Putamen (tissue), 1 donor: ENCODE results near the gene PRKCB.
"Not testable (repeated sequence)": the region's sequence is repeated elsewhere in the genome, so short reads cannot be mapped to it uniquely, and the experiment has no call there.

ENCODE experiments used
- DNase-seq: peaks from one replicate; pipeline ENCODE4 v3.0.0-alpha.2; 2016; ENCODE audit warnings: low spot score

PRKCB gene

DNA sequence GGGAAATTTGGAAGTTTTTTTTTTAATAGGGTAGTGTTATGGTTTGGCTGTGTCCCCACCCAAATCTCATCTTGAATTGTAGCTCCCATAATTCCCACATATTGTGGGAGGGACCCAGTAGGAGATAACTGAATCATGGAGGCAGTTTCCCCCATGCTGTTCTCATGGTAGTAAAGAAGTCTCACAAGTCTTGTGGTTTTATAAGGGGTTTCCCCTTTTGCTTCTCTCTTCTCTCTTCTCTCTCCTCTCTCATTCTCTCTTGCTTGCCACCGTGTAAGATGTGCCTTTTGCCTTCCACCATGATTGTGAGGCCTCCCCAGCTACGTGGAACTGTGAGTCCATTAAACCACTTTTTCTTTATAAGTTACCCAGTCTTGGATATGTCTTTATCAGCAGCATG, 403.1 kb downstream of the PRKCB start:
- DNase-seq, result not testable (repeated sequence)

GRCh38 chr16:24246911-24247607, 411.3 kb downstream of the PRKCB start:
- DNase-seq, result no peak

- peak; percentile 75 for DNase-seq
Measured at GRCh38 chr16:24253192-24253591, 417.4 kb downstream of the PRKCB start.

- DNase-seq, result peak; percentile 68
Measured at GRCh38 chr16:24255456-24256371, 419.9 kb downstream of the PRKCB start, which contains the start of gene CACNG3. TSS of gene CACNG3 (plus strand) at chr16:24256335. CDS start at chr16:24256755, 420 bp downstream.

DNA sequence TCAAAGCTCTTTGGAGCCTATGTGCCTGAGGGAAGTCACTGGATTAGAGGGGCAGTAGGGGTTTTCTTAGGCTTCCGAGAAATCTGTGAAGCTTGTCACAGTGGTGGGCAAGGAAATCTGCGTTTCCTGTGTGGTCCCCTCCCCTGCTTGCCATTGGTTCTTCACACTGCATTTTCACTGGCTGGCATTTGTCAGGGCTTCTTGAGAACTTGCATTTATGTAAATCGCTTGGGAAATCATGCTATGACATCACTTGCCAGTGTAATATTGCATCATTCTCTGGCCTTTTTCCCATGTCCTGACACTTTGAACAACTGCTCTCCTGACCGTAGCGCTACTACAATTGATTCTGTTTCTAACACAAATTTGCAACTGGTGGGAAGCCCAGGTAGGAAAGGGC, 422.2 kb downstream of the PRKCB start:
- peak; percentile 50 for DNase-seq

DNA sequence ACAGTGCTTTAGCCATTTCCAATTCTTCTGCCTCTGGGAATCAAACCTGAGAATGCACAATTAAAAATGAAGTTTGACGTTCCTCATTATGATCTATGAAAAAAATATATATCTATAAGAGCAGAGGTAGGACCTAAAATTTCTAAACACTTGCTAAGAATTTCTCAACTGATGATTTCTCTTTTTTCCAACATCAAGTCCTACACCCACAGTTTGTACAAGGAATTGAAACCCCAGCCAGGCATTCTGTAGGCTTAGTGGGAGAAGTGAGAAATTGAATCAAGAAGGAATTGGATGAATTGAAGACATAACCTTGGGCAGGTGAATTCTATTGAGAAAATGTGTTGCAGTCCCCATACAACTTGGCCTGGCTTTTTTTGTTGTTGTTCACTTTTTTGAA, 423.0 kb downstream of the PRKCB start:
- no peak for DNase-seq

- DNase-seq, result no peak
Measured at GRCh38 chr16:24262816-24263215, 427.0 kb downstream of the PRKCB start.
